PC-3 (cell line): ENCODE measurements around the gene EXOSC10. TPM values are rescaled to one million over a fixed set of nuclear protein-coding genes. Genes with fewer than 3 reads are reported as not detected.

ENCODE experiments used
- ATAC-seq: fragments of 200-7000 bp; cut with Tn5 transposase; 2 replicates; pipeline ENCODE4 v1.9.1; 2020; ENCODE audit warnings: mild to moderate bottlenecking, moderate library complexity
- BruUV-seq: library from RNA; stranded (reverse); fragments of 400-500 nt; replicated peaks from 2 replicates; lab custom pipeline; 2021; lab: Mats Ljungman, UMichigan
- CTCF ChIA-PET: fragments of 300-600 bp; sonication (Branson Sonifier 250); formaldehyde crosslinking; loops from one replicate; lab custom pipeline; 2022; ENCODE audit warnings: antibody characterized with exemption; lab: Charles Lee
- POLR2A ChIA-PET: fragments of 300-600 bp; sonication (Branson Sonifier 250); formaldehyde crosslinking; loops from one replicate; lab custom pipeline; 2022; ENCODE audit warnings: antibody characterized with exemption; ENCODE audit not compliant: unreplicated experiment; lab: Charles Lee
- DNase-seq: peaks from one replicate; pipeline ENCODE4 v3.0.0-alpha.2; 2015
- H2AFZ ChIP-seq: fragments of 300-600 bp; sonication (generic); 2 replicates; pipeline ENCODE4 v1.6.0; 2016; ENCODE audit warnings: antibody characterized with exemption, low read length
- H3F3A ChIP-seq: fragments of 300-600 bp; sonication (generic); one replicate; pipeline ENCODE4 v1.6.0; 2017; ENCODE audit warnings: antibody characterized with exemption, low read length, control low read depth, mild to moderate bottlenecking; ENCODE audit not compliant: unreplicated experiment
- H3K27ac ChIP-seq: fragments of 300-600 bp; sonication (generic); 2 replicates; pipeline ENCODE4 v1.5.1; 2016; ENCODE audit warnings: mild to moderate bottlenecking, low read length
- H3K27me3 ChIP-seq: fragments of 300-600 bp; sonication (generic); 2 replicates; pipeline ENCODE4 v1.6.1; 2016; ENCODE audit warnings: low read length, mixed read lengths
- H3K36me3 ChIP-seq: fragments of 300-600 bp; sonication (generic); 2 replicates; pipeline ENCODE4 v1.6.1; 2016; ENCODE audit warnings: low read depth, mixed run types, low read length, mixed read lengths
- H3K4me1 ChIP-seq: fragments of 300-600 bp; sonication (generic); 2 replicates; pipeline ENCODE4 v1.5.1; 2016; ENCODE audit warnings: low read length; ENCODE audit not compliant: insufficient read depth
- H3K4me2 ChIP-seq: fragments of 300-600 bp; sonication (generic); 2 replicates; pipeline ENCODE4 v1.6.0; 2016; ENCODE audit warnings: low read length
- H3K4me3 ChIP-seq: fragments of 300-600 bp; sonication (generic); 2 replicates; pipeline ENCODE4 v1.5.1; 2016; ENCODE audit warnings: mild to moderate bottlenecking, low read length, mixed read lengths
- H3K79me2 ChIP-seq: fragments of 300-600 bp; sonication (generic); 2 replicates; pipeline ENCODE4 v1.6.1; 2017; ENCODE audit warnings: low read length, mixed read lengths
- H3K9ac ChIP-seq: fragments of 300-600 bp; sonication (generic); 2 replicates; pipeline ENCODE4 v1.6.0; 2016; ENCODE audit warnings: mild to moderate bottlenecking, low read length
- H3K9me2 ChIP-seq: fragments of 300-600 bp; sonication (generic); replicated peaks from 2 replicates; pipeline ENCODE4 v1.6.1; 2016; ENCODE audit warnings: mixed run types, low read length, mixed read lengths
- H3K9me3 ChIP-seq: fragments of 300-600 bp; sonication (generic); 2 replicates; pipeline ENCODE4 v1.6.1; 2016; ENCODE audit warnings: low read length, mixed read lengths
- H4K20me1 ChIP-seq: fragments of 300-600 bp; sonication (generic); 2 replicates; pipeline ENCODE4 v1.6.1; 2016; ENCODE audit warnings: low read length, mixed read lengths
- EZH2 ChIP-seq: fragments of 300-600 bp; sonication (generic); IDR thresholded peaks from one replicate; pipeline ENCODE4 v1.6.1; 2017; ENCODE audit warnings: antibody characterized with exemption, mild to moderate bottlenecking, low read length; ENCODE audit not compliant: unreplicated experiment
- EZH2phosphoT487 ChIP-seq: fragments of 300-600 bp; sonication (generic); IDR thresholded peaks from 2 replicates; pipeline ENCODE4 v1.6.1; 2018; ENCODE audit warnings: mild to moderate bottlenecking, antibody characterized with exemption, low read length, borderline replicate concordance
- intact Hi-C: fragments of 100-400 bp; cut with micrococcal nuclease; formaldehyde crosslinking; loops from 2 replicates; pipeline ENCODE4 v1.9.0; 2023
- total RNA-seq: library from RNA; depleted of rRNA; stranded (reverse); fragments of >200 nt; gene quantifications from 2 replicates; pipeline ENCODE4 v1.2.3, GENCODE V29; 2014
- TF ChIP-seq, protein P1 (sequence below): fragments of 300-600 bp; sonication (generic); conservative IDR thresholded peaks from 2 replicates; pipeline ENCODE4 v1.5.1; 2017; ENCODE audit warnings: antibody characterized with exemption, low read depth, mild to moderate bottlenecking, low read length

EXOSC10 gene
- total RNA-seq, 1 experiment from 2014 or later = 96.3 TPM

DNA sequence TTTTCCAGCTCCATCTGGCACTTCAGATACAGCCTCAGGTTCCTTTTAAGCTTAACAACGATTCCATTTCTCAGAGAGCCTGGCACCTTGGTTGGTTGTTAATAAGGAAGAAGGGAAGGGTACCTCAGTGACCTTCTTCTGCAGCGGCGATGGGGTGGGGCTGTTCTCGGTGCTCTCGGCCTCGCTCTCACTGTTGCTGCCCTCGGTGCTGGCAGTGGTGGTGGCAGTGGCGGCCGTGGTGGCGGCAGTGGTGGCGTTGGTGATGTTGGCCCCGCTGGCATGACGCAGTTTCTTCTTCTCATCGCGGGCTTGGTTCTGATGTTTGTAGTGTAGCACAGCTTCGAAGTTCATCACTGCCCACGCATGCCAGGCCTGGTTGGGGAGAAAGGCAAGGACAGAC, 30.7 kb upstream of the EXOSC10 start:
- H3K4me3 ChIP-seq = no peak overlapping the region
- H4K20me1 ChIP-seq = no peaks in the 10 kb centered on the region
- no peak overlapping the region for H3K27ac ChIP-seq
- DNase-seq (no peak), ATAC-seq (no peak)
- POLR2A ChIA-PET = no interaction called here
- H2AFZ ChIP-seq = no peak overlapping the region
- intact Hi-C loops = no loop called here
- BruUV-seq = no TSS peak
- no peaks in the 10 kb centered on the region for H3K79me2 ChIP-seq
- H3K36me3 ChIP-seq = peaks cover 61% of the 10 kb centered on the region
- TF ChIP-seq EZH2 (no peak), EZH2phosphoT487 (no peak)
- TF ChIP-seq, protein P1, sequence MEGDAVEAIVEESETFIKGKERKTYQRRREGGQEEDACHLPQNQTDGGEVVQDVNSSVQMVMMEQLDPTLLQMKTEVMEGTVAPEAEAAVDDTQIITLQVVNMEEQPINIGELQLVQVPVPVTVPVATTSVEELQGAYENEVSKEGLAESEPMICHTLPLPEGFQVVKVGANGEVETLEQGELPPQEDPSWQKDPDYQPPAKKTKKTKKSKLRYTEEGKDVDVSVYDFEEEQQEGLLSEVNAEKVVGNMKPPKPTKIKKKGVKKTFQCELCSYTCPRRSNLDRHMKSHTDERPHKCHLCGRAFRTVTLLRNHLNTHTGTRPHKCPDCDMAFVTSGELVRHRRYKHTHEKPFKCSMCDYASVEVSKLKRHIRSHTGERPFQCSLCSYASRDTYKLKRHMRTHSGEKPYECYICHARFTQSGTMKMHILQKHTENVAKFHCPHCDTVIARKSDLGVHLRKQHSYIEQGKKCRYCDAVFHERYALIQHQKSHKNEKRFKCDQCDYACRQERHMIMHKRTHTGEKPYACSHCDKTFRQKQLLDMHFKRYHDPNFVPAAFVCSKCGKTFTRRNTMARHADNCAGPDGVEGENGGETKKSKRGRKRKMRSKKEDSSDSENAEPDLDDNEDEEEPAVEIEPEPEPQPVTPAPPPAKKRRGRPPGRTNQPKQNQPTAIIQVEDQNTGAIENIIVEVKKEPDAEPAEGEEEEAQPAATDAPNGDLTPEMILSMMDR = no peak
- no peak overlapping the region for H3K4me2 ChIP-seq
- CTCF ChIA-PET = no interaction called here
- H3K4me1 ChIP-seq = peaks cover 22% of the 10 kb centered on the region
- H3F3A ChIP-seq = no peaks in the 10 kb centered on the region
- H3K9ac ChIP-seq = no peak overlapping the region
- H3K27me3 ChIP-seq = no peaks in the 10 kb centered on the region
- H3K9me2 ChIP-seq = no peaks in the 10 kb centered on the region
- no peaks in the 10 kb centered on the region for H3K9me3 ChIP-seq

- no peaks in the 10 kb centered on the region for H3K9me3 ChIP-seq
- DNase-seq (no peak), ATAC-seq (no peak)
- intact Hi-C loops = no loop called here
- H3K36me3 ChIP-seq = peaks cover 61% of the 10 kb centered on the region
- H4K20me1 ChIP-seq = no peaks in the 10 kb centered on the region
- H2AFZ ChIP-seq = no peak overlapping the region
- H3K4me1 ChIP-seq = peaks cover 16% of the 10 kb centered on the region
- ChIA-PET POLR2A (no interaction called here), CTCF (interaction anchor here (0.6 kb wide), 1 partner anchor 1232 kb away, joined by 3 read pairs; no protein-coding TSS in a partner anchor)
- no peaks in the 10 kb centered on the region for H3F3A ChIP-seq
- TF ChIP-seq, protein P1 = no peak
- no peak for TF ChIP-seq EZH2phosphoT487
- no peak overlapping the region for H3K4me2 ChIP-seq
- H3K27ac ChIP-seq = no peak overlapping the region
- H3K79me2 ChIP-seq = no peaks in the 10 kb centered on the region
- no TSS peak for BruUV-seq
- H3K9me2 ChIP-seq = no peaks in the 10 kb centered on the region
- no peak overlapping the region for H3K9ac ChIP-seq
- no peaks in the 10 kb centered on the region for H3K27me3 ChIP-seq
- H3K4me3 ChIP-seq = no peak overlapping the region
Observed at GRCh38 chr1:11129649-11130390, 30.2 kb upstream of the EXOSC10 start.

DNA sequence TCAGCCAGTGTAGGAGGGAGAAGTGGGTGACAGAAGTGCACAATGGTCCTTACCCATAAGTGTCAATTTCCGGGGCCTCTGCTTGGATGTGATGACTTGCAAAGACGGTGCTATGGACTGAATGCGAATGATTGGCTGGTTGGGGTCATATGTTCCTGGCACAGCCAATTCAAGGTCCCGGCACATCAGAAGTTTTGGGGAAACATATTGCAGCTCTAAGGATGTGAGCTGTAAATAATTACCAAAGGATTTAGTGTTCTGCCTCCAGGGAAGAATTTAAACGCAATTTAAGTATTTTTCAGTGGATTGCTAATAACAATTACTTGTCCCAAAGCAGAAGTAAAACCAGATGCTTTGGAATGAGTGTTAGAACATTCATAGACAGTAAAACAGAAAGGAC, 26.9 kb upstream of the EXOSC10 start:
- TF ChIP-seq EZH2 = no peak
- H3K9me3 ChIP-seq = no peaks in the 10 kb centered on the region
- intact Hi-C loops = no loop called here
- no peaks in the 10 kb centered on the region for H4K20me1 ChIP-seq
- H3K9ac ChIP-seq = no peak overlapping the region
- POLR2A ChIA-PET = interaction anchor here (0.6 kb wide), 1 partner anchor 146 kb away, joined by 4 read pairs; no protein-coding TSS in a partner anchor
- no TSS peak for BruUV-seq
- DNase-seq (no peak), ATAC-seq (no peak)
- H3K4me3 ChIP-seq = no peak overlapping the region
- no peak overlapping the region for H3K4me2 ChIP-seq
- no peaks in the 10 kb centered on the region for H3K9me2 ChIP-seq
- no peaks in the 10 kb centered on the region for H3K27me3 ChIP-seq
- H3K36me3 ChIP-seq = peaks cover 51% of the 10 kb centered on the region
- H3F3A ChIP-seq = no peaks in the 10 kb centered on the region
- no peak overlapping the region for H3K27ac ChIP-seq
- CTCF ChIA-PET = interaction anchor here (0.6 kb wide), 1 partner anchor 524 kb away, joined by 3 read pairs; no protein-coding TSS in a partner anchor
- no peaks in the 10 kb centered on the region for H3K4me1 ChIP-seq
- no peaks in the 10 kb centered on the region for H3K79me2 ChIP-seq
- H2AFZ ChIP-seq = no peak overlapping the region
